H9 (cell line): ENCODE data around the gene GNL1. TPM values are rescaled to one million over a fixed set of nuclear protein-coding genes. Genes with fewer than 3 reads are reported as not detected.
"Not testable (repeated sequence)": the region's sequence is repeated elsewhere in the genome, so short reads cannot be mapped to it uniquely, and the experiment has no call there.

ENCODE experiments used
- DNase-seq: peaks from one replicate; pipeline ENCODE4 v3.0.0-alpha.2; 2017
- H2AFZ ChIP-seq: one replicate; pipeline ENCODE4 v1.6.1; 2013; ENCODE audit warnings: mild to moderate bottlenecking, low read length, control low read depth, moderate library complexity
- H2AK5ac ChIP-seq: 2 replicates; pipeline ENCODE4 v1.6.1; 2013; ENCODE audit warnings: low read length, control low read depth, mixed read lengths; ENCODE audit not compliant: insufficient read length
- H2BK120ac ChIP-seq: one replicate; pipeline ENCODE4 v1.6.1; 2013; ENCODE audit warnings: low read depth, mild to moderate bottlenecking, low read length, control low read depth, inconsistent platforms; ENCODE audit not compliant: poor library complexity, severe bottlenecking
- H2BK12ac ChIP-seq: 2 replicates; pipeline ENCODE4 v1.6.1; 2013; ENCODE audit warnings: low read length, control low read depth, mixed read lengths, low read depth; ENCODE audit not compliant: insufficient read length
- H2BK15ac ChIP-seq: 2 replicates; pipeline ENCODE4 v1.6.1; 2013; ENCODE audit warnings: low read depth, low read length, control low read depth
- H2BK20ac ChIP-seq: one replicate; pipeline ENCODE4 v1.6.1; 2013; ENCODE audit warnings: low read depth, mild to moderate bottlenecking, low read length, control low read depth, inconsistent platforms; ENCODE audit not compliant: poor library complexity, severe bottlenecking
- H2BK5ac ChIP-seq: 2 replicates; pipeline ENCODE4 v1.6.1; 2013; ENCODE audit warnings: low read length, control low read depth, mixed read lengths; ENCODE audit not compliant: insufficient read length
- H3K14ac ChIP-seq: 2 replicates; pipeline ENCODE4 v1.6.1; 2013; ENCODE audit warnings: low read length, control low read depth; ENCODE audit not compliant: insufficient read depth
- H3K18ac ChIP-seq: 2 replicates; pipeline ENCODE4 v1.6.1; 2013; ENCODE audit warnings: low read depth, mild to moderate bottlenecking, mixed read lengths, low read length, control low read depth; ENCODE audit not compliant: insufficient read length
- H3K23ac ChIP-seq: 2 replicates; pipeline ENCODE4 v1.6.1; 2013; ENCODE audit warnings: low read length, control low read depth, mixed read lengths, low read depth; ENCODE audit not compliant: insufficient read length
- H3K23me2 ChIP-seq: 2 replicates; pipeline ENCODE4 v1.6.1; 2013; ENCODE audit warnings: low read depth, mild to moderate bottlenecking, mixed read lengths, low read length, control low read depth; ENCODE audit not compliant: insufficient read length, poor library complexity, severe bottlenecking
- H3K27ac ChIP-seq: 2 replicates; pipeline ENCODE4 v1.5.1; 2013; ENCODE audit warnings: low read length, control low read depth, mixed read lengths, low read depth; ENCODE audit not compliant: insufficient read length
- H3K27me3 ChIP-seq: 2 replicates; pipeline ENCODE4 v1.6.1; 2013; ENCODE audit warnings: low read length, control low read depth, inconsistent platforms; ENCODE audit not compliant: insufficient read depth
- H3K4ac ChIP-seq: 2 replicates; pipeline ENCODE4 v1.6.1; 2013; ENCODE audit warnings: low read depth, mild to moderate bottlenecking, control low read depth, inconsistent platforms, low read length, moderate library complexity
- H3K4me1 ChIP-seq: 2 replicates; pipeline ENCODE4 v1.6.1; 2013; ENCODE audit warnings: low read length, control low read depth, inconsistent platforms; ENCODE audit not compliant: insufficient read depth
- H3K4me2 ChIP-seq: 2 replicates; pipeline ENCODE4 v1.6.1; 2013; ENCODE audit warnings: low read length, control low read depth, mixed read lengths; ENCODE audit not compliant: insufficient read length, insufficient read depth
- H3K56ac ChIP-seq: 2 replicates; pipeline ENCODE4 v1.6.1; 2013; ENCODE audit warnings: low read depth, mild to moderate bottlenecking, mixed read lengths, low read length, control low read depth; ENCODE audit not compliant: insufficient read length
- H3K79me1 ChIP-seq: 2 replicates; pipeline ENCODE4 v1.6.1; 2013; ENCODE audit warnings: low read depth, mild to moderate bottlenecking, moderate library complexity, low read length, control low read depth, inconsistent platforms; ENCODE audit not compliant: insufficient read depth, poor library complexity, severe bottlenecking
- H3K79me2 ChIP-seq: 2 replicates; pipeline ENCODE4 v1.6.1; 2013; ENCODE audit warnings: low read length, control low read depth, inconsistent platforms; ENCODE audit not compliant: insufficient read depth
- H3K9ac ChIP-seq: 2 replicates; pipeline ENCODE4 v1.6.1; 2013; ENCODE audit warnings: low read length, control low read depth, mixed read lengths; ENCODE audit not compliant: insufficient read length; ENCODE audit errors: extremely low read depth
- H3K9me3 ChIP-seq: one replicate; pipeline ENCODE4 v1.6.1; 2013; ENCODE audit warnings: low read depth, low read length, inconsistent platforms; ENCODE audit not compliant: control insufficient read depth
- H3T11ph ChIP-seq: one replicate; pipeline ENCODE4 v1.6.1; 2013; ENCODE audit warnings: mild to moderate bottlenecking, low read length, control low read depth, inconsistent platforms
- H4K20me1 ChIP-seq: one replicate; pipeline ENCODE4 v1.6.1; 2013; ENCODE audit not compliant: control insufficient read depth, insufficient read length, insufficient read depth
- H4K5ac ChIP-seq: 2 replicates; pipeline ENCODE4 v1.6.1; 2013; ENCODE audit warnings: low read depth, mild to moderate bottlenecking, mixed read lengths, low read length, control low read depth; ENCODE audit not compliant: insufficient read length
- H4K8ac ChIP-seq: replicated peaks from 2 replicates; pipeline ENCODE4 v1.6.1; 2013; ENCODE audit warnings: low read length, control low read depth, mixed read lengths, low read depth; ENCODE audit not compliant: insufficient read length
- H4K91ac ChIP-seq: 2 replicates; pipeline ENCODE4 v1.6.1; 2013; ENCODE audit warnings: low read depth, mild to moderate bottlenecking, moderate library complexity, mixed read lengths, low read length, control low read depth; ENCODE audit not compliant: insufficient read length
- H3K27ac Mint-ChIP-seq, 3 experiments: 2 replicates in 2 of 3; 3 replicates in 1 of 3; pipeline ENCODE4 v1.8.0; 2020 to 2021; ENCODE audit warnings: mixed read lengths in 3 of 3, mild to moderate bottlenecking in 1 of 3, moderate library complexity in 1 of 3
- H3K27me3 Mint-ChIP-seq: 2 replicates; pipeline ENCODE4 v1.8.0; 2021; ENCODE audit warnings: low read depth, mild to moderate bottlenecking, moderate library complexity, mixed read lengths
- H3K36me3 Mint-ChIP-seq, 3 experiments: 2 replicates in 2 of 3; 3 replicates in 1 of 3; pipeline ENCODE4 v1.8.0; 2020 to 2021; ENCODE audit warnings: low read depth in 3 of 3, mixed read lengths in 3 of 3; ENCODE audit not compliant: insufficient read depth in 1 of 3
- H3K4me1 Mint-ChIP-seq, 2 experiments: 2 replicates each; pipeline ENCODE4 v1.8.0; 2020; ENCODE audit warnings: mixed read lengths in 2 of 2
- H3K4me3 Mint-ChIP-seq, 2 experiments: 2 replicates in 1 of 2; 3 replicates in 1 of 2; pipeline ENCODE4 v1.8.0; 2020 to 2021; ENCODE audit warnings: mild to moderate bottlenecking in 2 of 2, mixed read lengths in 2 of 2, moderate library complexity in 1 of 2
- H3K9me3 Mint-ChIP-seq, 2 experiments: 2 replicates in 1 of 2; 3 replicates in 1 of 2; pipeline ENCODE4 v1.8.0; 2020; ENCODE audit warnings: mild to moderate bottlenecking in 2 of 2, mixed read lengths in 2 of 2, moderate library complexity in 1 of 2
- CTCF ChIP-seq: fragments of 200-600 bp; sonication (generic); conservative IDR thresholded peaks from 3 replicates; pipeline ENCODE4 v1.8.0; 2021; ENCODE audit warnings: antibody characterized with exemption, mild to moderate bottlenecking
- WGBS: extraction: QIAGEN DNeasy Blood & Tissue Kit; methylation state at CpG from one replicate; pipeline ENCODE4 v1.1.7; 2013; ENCODE audit warnings: missing lambda C conversion rate, low lambda C conversion rate, mixed read lengths; ENCODE audit not compliant: insufficient read length; ENCODE audit errors: extremely low coverage; 5-methylcytosine and 5-hydroxymethylcytosine counted together
- total RNA-seq: library from RNA; stranded (reverse); gene quantifications from 2 replicates; pipeline ENCODE4 v1.2.1, GENCODE V29; 2021

The GNL1 gene
- total RNA-seq, 1 experiment from 2014 or later: 83.5 TPM

GRCh38 chr6:30530014-30530413 lies 26.3 kb downstream of the GNL1 start:
- H3K56ac ChIP-seq: no peak overlapping the region
- no peak overlapping the region for H3K23ac ChIP-seq
- H4K20me1 ChIP-seq: no peaks in the 10 kb centered on the region
- H3K14ac ChIP-seq: no peak overlapping the region
- no peak overlapping the region for H2AFZ ChIP-seq
- H3K4ac ChIP-seq: no peak overlapping the region
- no peaks in the 10 kb centered on the region for H3K79me1 ChIP-seq
- H2BK5ac ChIP-seq: no peak overlapping the region
- no peak for TF ChIP-seq CTCF
- no peak overlapping the region for H4K5ac ChIP-seq
- H3K9ac ChIP-seq: no peak overlapping the region
- no peak overlapping the region for H3K27ac Mint-ChIP-seq
- H2BK20ac ChIP-seq: no peak overlapping the region
- peaks cover 0 to 5% of the 10 kb centered on the region in 2 experiments; a peak in 2 of 4 replicates for H3K4me1 Mint-ChIP-seq
- H3K27me3 Mint-ChIP-seq: peaks cover 11% of the 10 kb centered on the region
- no peaks in the 10 kb centered on the region for H3K79me2 ChIP-seq
- no CpG with 5 or more reads among the region's 2 CpGs for WGBS
- no peaks in the 10 kb centered on the region for H3K27me3 ChIP-seq
- no peak for DNase-seq
- H3K9me3 ChIP-seq: no peaks in the 10 kb centered on the region
- H2BK12ac ChIP-seq: no peak overlapping the region
- H3K27ac ChIP-seq: no peak overlapping the region
- no peak overlapping the region for H3K4me2 ChIP-seq
- H3K4me1 ChIP-seq: no peaks in the 10 kb centered on the region
- no peaks in the 10 kb centered on the region for H3K23me2 ChIP-seq
- no peak overlapping the region for H3K4me3 Mint-ChIP-seq
- no peak overlapping the region for H2AK5ac ChIP-seq
- H2BK120ac ChIP-seq: no peak overlapping the region
- no peak overlapping the region for H3K18ac ChIP-seq
- no peak overlapping the region for H4K8ac ChIP-seq
- no peak overlapping the region for H4K91ac ChIP-seq
- H3K9me3 Mint-ChIP-seq: peaks cover 0 to 1% of the 10 kb centered on the region in 2 experiments; a peak in 3 of 5 replicates
- H3K36me3 Mint-ChIP-seq: no peaks in the 10 kb centered on the region
- H2BK15ac ChIP-seq: no peak overlapping the region
- H3T11ph ChIP-seq: no peak overlapping the region

GRCh38 chr6:30529349-30529875 lies 26.9 kb downstream of the GNL1 start:
- H2AK5ac ChIP-seq, H3K36me3 Mint-ChIP-seq, H2BK12ac ChIP-seq, H2AFZ ChIP-seq, H3K18ac ChIP-seq, H4K20me1 ChIP-seq, H2BK15ac ChIP-seq, H4K91ac ChIP-seq, H3K4me1 ChIP-seq, DNase-seq, H3K56ac ChIP-seq, H3K14ac ChIP-seq, H3K4me2 ChIP-seq, H3K9ac ChIP-seq, H2BK5ac ChIP-seq, H3K79me2 ChIP-seq, H3K79me1 ChIP-seq, H3K23ac ChIP-seq, H3K27ac Mint-ChIP-seq, H3K23me2 ChIP-seq, H3K27ac ChIP-seq, H3T11ph ChIP-seq, H3K4ac ChIP-seq, H3K4me1 Mint-ChIP-seq, H4K5ac ChIP-seq, H2BK20ac ChIP-seq, H3K9me3 ChIP-seq, H4K8ac ChIP-seq, H3K27me3 ChIP-seq, H3K9me3 Mint-ChIP-seq, H2BK120ac ChIP-seq, H3K4me3 Mint-ChIP-seq: not testable (repeated sequence)
- H3K27me3 Mint-ChIP-seq: peaks cover 17% of the 10 kb centered on the region
- no CpG with 5 or more reads among the region's 17 CpGs for WGBS
